Stimulated activated CD8-positive, alpha-beta memory T cell treated with anti-CD3 and anti-CD28 coated beads, Interleukin-12 subunit alpha, Interleukin-12 subunit beta, amount 100 ng/mL, for 1 hour (primary cell): ENCODE measurements around the gene RANBP1.
A peak's percentile ranks its signal among the peaks of the same experiment; 100 is the strongest.

Source experiments
- DNase-seq: peaks from one replicate; pipeline ENCODE4 v3.0.0-alpha.2; 2020; ENCODE audit warnings: low read depth

The RANBP1 gene

DNA sequence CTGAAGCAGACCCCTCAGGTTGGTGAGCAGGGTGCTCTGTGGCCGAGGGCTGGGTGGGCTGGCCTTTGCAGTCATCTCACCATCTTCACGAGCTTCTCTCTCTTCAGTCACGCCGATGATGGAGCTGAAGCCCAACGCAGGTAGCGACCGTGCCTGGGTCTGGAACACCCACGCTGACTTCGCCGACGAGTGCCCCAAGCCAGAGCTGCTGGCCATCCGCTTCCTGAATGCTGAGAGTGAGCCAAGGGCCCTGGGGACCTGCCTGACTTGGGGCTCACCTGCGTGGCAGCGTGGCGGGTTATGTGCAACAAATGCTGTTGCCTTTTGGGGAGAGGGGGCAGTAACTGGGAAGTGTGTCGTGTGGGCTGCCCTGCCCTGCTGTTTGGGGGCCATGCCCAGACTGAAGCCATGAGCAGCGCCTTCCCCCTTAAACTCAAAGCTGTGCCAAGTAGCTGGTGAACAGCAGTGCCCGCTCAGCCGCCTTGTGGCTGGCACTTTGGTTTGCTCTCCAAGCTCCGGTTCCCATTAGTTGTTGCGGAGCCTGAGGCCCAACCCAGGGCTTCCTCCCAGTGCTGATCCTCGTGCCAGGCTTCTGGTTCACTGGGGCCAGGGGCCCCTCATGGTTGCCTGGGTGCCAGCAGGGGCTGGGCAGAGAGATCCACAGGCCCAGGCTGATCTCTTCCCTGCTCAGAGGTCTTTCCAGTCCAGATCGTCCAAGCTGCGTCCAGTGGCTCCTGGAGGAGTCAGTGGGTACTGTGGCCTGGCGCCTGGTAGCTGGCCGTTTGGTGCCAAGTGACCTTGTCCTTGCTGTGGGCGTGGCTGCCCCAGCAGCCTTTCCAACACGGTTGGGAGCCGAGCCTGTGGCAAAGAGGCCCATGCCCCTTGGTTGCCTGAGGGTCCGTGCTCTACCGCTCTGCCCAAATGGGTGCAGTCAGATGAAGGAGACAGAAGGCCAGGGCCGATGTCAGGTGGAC, 9.6 kb downstream of the RANBP1 start:
- no peak for DNase-seq

DNA sequence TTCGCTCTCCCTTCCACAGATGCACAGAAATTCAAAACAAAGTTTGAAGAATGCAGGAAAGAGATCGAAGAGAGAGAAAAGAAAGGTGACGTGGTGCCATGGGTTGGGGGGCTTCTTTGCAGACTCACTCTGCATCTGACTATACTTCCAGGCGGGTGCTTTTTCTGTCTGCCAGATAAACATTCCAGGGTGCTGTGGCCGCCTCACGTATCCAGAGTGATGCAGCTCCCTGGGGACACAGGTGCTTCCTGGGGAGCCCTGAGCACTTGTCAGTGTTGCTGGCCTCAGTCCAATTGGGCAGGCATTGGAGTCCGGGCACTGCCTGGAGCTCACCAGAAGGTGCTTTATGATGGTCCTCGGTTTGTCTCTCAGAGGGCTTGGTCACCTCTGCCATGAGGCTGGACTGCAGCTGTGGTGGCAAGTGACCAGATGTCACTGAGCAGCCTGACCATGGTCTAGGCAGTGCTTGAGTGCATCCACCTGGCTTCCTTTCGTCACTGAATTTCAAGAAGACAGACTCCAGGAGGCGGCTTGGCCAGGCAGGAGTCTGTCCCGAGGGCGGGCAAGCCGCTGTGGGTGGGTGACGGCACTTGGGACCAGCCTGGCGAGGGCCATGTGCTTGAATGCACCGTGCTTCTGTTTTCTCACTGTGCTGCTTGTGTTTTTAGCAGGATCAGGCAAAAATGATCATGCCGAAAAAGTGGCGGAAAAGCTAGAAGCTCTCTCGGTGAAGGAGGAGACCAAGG, 10.6 kb downstream of the RANBP1 start:
- DNase-seq, result no peak

DNA sequence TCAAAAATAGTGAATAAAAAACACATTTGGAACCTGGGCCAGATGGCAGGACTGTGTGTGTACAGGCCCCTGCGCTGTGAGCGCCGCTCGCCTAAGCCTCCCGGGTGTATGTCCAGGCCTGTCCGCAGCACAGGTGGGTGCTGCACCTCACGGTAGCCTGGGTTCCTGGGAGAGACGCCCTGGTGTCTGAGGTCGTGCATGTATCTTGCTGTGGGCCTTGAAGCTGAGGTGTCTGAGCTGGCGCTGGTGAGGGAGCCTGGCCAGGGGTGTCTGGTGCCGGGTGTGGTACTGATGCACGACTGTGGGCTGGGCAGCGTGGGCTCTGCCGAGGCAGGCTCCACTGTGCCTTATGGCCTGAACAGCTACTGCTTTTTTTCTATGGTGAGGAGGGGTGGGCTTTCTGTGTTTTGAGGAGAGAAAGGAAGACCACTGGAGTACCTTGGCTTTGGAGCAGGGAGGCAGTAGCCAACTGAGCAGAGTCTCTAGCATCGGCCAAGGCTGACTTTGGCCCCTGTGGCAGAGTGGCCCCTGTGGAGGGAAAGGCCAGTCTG, 11.5 kb downstream of the RANBP1 start:
- no peak for DNase-seq

DNA sequence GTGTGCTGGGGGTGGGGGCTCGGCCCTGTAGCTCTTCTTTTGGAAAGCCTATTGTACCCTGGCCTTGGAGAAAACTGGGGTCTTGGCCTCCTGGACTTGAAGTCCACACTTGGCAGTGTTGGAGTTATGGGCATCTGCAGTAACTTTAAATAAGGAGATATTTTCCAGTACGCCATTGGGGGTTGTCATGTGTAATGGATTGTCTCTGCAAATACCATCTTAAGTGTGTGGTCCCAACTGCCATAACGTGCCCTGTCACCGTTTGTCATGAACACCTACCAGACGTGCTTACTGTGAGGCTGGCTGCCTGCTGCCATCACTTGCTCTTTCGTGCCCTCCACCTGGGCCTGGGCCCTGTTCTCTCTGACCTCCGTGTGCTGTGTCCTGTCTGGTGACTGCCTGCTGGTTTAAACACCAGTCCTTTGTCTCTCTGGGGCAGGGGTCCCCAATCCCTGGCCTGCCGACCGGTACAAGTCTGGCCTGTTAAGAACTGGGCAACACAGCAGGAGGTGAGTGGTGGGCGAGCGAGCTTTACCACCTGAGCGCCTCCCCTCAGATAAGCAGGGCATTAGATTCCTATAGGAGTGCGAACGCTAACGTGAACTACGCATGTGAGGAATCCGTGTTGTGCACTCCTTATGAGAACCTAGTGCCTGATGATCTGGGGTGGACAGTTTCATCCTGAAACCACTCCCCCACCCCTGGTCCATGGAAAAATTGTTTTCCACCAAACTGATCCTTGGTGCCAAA, 12.1 kb downstream of the RANBP1 start:
- no peak for DNase-seq

DNA sequence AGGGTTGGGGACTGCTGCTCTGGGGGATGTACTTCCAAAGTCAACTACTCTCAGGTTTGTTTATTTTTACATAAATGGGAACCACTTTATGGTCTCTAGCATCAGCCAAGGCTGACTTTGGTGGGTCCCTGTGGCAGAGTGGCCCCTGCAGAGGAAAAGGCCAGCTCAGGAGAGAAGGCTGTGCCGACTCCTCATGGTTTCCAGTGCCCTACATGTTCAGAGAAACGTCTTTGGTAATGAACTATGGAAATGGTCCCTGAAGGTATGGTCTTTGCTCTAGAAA, 12.7 kb downstream of the RANBP1 start:
- no peak for DNase-seq

DNA sequence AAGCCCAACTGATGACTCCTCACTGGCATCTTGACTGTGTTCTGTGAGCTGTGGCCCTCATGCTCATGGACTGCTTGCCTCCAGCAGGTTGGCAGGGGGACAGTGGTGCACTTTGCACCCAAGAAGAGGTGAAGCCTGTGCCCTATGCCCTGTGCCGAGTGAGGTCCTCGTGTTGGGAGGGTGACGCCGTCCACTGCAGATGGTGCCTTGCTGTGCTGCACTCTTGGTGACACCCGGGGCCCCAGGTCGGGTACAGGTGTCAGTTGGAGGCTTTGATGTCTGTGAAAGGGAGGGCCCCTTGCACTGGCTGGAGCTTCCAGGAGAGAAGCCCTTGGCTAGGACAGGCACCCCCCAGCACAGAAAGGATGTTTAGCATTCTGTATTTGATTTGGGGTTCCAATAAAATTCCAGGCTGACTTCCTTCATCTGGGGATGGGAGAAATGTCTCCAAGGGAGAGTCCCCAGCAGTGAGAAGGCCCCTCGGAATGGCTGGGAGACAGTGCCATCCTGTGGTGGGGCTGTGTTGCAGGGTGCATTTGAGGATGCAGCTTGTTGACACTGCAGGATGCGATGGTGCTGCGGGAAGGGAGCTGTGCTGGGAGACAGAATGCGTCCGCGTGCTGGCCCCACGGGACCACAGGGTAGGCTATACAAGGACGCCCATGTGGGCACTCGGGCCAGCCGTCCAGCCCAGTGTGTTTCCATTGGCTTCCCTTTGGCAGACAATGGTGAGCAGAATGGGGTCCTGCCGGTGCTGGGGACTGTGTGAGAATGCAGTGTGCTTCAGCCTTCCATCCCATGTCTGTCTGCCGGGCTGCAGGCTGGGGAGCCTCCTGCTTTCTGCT, 13.2 kb downstream of the RANBP1 start:
- DNase-seq, result peak; percentile 30

DNA sequence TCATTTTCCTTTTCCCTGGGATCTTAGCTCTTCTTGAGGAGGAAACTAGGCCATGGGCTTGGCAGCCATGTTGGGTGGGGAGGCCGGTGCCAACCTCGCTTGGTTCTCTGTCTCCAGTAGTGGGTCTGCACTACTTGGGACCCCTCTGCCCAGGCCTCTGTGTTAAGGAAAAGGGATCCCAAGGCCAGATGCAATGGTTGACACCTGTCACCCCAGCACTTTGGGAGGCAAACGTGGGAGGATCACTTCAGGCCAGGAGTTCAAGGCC, 13.8 kb downstream of the RANBP1 start:
- DNase-seq, result no peak

DNA sequence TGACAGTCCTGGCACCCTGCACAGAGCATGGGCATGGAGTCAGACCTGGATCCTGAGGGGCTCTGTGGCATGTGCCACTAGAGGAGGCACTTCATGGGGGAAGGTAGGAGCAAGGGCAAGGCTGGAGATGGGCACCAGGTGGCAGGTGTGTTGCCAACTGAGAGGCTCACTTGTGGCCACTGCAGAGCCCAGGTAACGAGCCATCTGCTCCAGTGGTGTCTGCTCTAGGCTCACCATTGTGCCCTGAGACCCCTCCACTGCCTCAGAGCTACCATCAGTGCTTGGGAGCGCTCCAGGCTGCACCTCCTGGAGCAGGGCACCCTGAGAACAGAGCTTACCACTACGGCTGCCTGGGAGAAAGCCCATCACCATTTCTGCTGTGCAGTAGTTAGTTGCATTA, 14.4 kb downstream of the RANBP1 start:
- no peak for DNase-seq

DNA sequence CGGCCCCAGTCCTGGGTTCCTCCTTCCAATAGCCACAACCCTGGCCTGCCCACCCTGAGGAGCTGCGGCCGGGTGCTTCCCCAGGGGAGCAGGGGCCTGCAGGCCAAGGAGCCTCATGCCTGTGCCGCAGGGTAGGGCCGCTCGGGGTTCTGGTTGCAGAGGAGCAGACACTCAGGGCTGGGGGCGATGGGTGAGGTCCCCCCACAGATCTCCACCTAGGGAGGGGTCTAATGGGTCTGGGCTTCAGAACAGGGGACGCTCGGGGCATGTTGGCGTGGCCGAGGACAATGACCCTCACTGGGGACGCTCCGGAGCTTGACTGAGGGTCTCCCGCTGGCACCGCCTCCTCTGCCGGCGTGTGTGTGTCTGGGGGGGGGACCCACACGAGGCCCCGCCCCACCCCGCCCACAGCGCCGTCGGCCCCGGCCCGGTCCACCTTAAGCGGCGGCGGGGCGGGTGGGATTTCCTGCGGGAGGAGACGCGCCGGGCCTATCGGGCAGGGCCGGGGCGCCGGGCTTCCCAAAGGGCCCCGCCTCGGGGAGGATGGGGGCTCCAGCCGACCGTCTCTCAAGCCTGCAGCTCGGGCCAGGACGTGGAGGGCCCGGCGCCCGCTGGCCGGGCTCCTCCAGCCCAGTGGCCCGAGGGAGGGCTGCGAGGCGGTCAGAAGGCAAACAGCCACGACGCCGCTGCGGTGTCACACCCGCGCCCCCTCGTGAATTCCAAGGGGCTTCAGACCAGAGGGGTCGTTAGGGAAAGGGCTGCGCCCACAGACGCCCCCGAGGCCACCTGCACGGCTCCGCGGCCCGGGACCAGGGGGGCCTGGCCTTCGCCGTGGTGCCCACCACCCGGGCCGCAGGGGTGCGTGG, 15.1 kb downstream of the RANBP1 start:
- peak; percentile 68 for DNase-seq

DNA sequence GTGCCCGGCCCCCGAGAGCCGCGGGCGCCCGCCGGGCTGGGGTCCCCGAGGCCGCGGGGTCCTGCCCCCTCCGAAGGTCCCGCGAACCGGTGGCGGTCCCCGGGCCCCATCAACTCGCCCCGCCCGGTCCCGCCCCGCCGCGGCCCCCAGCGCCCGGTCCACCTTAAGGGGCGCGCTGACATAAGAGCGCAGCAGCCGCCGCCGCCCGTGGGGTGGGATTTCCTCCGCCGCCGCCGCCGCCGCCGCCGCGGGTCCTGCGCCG, 15.6 kb downstream of the RANBP1 start, which contains the start of gene ZDHHC8:
Gene ZDHHC8, plus strand, starts transcription at position 208 of the 262 bp plus-strand sequence. CDS start 144 bp downstream, outside the sequence.
- no peak for DNase-seq

DNA sequence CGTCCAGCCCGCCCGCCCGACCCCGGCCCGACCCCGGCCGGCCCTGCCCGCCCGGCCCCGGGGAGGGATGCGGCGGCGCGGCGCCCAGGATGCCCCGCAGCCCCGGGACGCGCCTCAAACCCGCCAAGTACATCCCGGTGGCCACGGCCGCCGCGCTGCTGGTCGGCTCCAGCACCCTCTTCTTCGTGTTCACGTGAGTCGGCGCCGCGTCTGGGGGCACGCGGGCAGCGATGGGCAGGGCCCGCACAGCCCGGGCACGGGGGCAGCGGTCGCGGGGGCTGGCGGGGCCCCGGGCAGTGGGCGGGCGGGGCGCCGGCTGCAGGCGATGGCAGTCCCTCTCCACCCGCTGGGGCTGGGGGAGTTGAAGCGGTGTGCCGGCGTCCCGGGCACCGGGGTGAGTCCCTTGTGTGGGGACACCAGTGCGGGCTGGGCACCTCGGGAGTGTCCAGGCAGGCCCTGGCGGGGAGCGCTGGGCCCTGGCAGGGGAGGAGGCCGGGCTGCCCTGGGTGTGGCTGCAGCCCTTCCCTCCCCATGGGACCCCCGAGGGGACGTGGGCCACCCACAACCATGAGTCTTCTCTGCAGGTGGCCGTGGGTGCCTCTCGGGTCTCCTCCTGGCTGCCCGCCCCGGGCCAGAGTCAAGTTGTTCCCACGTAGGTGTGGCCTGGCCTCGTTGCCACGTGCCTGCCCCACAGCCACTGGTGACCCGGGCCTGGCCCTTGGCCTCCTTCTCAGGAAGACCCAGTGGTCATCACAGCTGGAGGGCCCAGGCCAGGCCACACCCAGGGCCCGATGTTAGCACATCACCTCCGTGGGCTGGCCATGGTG, 16.2 kb downstream of the RANBP1 start:
- no peak for DNase-seq

DNA sequence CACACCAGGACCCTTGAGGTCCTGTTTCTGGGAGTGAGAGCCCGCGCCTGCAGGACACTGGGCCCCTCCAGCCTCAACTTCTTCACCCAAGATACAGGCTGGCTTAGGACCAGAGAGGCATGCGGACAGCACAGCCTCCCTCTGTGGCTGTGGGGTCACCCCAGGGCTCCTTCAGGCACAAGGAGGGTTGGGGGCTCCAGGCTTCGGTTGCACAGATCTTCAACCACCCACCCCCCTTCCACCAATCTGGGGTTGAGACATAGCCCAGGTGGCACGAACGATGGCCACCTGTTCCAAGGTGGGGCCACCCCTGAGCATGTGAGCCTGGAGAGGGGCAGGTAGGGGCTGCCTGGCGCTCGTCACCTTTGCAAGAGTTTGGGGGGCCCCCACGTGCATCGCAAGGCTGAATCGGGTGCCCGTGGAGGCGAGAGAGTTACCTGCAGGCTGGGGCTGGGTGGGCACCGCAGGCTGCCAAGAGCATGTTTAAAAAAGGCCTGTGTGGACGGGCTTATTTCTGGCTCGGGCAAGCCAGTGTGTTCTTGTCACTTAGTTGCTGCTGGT, 16.9 kb downstream of the RANBP1 start:
- DNase-seq, result no peak

DNA sequence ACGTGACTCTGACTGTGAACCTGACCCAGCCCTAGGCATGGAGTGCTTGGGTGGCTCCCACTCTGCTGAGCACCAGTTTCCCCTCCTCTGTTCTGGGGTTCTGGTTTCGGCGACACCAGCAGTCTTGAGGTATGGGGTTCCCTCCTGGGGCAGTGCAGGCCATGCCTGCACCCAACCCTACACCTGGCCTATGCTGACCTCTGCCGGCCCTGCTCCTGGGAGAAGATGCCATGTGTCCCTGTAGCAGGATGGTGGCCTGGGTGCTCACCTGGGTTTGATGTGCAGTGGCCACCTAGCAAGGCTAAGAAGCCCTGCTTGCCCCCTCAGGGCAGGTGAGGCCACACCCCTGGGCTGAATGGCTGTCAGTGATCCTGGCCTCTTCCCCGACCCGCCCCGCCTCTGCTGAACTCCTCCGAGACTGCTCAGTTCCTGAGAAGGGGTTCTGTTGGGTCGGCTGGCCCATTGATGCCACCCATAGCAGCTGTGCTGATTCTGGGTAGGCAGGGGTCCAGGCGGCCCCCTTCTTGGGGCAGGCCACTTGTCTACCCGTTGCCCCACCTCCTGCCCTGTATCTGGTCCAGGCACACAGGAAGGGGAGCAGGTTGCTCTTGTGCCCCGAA, 18.1 kb downstream of the RANBP1 start:
- DNase-seq, result no peak

DNA sequence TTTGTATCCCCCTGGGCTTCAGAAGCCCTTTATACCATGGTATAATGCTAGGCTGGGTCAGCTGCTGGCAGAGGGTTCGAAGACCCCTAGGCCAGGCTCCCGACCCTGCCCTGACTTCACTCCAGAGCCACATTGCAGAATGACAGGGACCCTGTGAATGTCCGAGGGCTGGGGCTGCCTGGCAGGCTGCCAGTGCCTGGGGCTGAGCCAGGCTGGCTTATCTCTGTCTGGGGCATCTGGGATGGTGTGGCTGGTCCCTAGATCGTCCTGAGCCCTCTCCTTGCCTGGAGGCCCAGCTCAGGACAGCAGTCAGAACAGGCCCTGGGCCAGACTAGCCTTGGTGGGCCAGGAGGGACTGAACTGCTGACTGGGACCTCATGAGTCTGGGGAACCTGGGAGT, 19.4 kb downstream of the RANBP1 start:
- no peak for DNase-seq

DNA sequence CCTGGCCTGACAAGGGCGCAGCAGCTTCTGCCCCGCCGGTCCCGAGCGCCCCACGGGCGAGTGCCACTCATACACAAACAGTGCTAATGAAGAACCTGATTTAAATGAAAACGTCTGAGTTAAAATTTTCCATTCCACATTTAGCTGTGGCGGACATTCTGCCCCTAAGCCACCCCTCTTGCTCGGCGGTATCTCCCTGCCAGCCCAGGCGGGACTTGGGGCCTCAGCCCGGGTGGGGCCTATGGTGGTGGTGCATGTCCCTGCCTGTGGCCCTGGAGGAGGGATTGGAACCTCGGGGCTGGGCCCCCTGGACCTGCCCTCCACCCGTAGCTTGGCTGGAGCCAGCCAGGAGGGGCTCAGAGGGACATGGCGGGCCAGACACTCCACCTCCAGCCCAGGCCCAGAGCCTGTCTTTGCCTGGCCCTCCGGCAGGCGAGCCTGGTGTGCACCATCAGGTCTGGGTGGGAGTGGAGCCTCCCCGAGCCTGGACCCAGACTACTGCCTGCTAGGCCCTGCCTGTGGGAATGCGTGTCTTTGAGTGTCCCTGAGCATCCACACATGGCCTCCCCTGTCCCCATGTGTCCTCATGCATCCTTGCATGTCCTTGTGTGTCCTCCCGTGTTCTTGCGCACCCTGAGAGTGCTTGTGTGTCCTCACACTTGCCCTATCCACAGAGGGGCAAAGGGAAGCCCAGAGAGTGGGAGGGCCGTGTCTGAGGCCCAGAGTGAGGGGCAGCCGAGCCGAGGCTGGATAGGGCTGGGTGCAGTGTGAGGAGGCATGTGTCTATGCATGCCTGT, 20.1 kb downstream of the RANBP1 start:
- DNase-seq, result no peak

DNA sequence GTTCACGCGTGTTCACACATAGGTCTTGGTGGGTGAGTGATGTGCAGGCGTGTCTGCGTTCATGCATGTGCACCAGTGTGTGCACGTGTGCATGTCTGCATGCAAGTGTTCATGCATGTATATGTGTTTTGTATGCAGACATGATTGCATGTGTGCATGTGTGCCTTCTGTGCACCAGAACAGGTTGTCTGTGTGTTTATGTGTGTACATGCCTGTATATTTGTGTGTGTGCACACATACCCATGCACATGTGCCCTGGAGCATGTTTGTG, 20.6 kb downstream of the RANBP1 start:
- no peak for DNase-seq

DNA sequence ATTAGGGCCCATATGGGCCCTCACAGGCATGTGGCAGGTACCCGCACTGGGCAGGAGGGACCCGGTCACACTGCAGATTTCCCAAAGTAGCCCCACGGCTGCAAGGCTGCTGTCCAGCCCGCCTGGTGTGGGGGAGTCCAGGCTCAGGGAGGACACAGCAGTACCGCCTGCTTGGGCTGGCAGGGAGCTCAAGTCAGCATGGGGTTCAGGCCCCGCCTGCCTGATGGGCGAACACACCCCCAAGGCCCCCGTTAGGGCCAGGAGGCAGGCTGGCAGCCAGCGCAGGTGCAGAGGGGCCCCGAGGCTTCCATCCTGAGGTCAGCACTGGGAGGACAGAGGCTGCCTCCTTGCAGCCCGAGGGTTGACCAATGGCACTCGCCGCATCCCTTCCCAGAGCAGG, 21.2 kb downstream of the RANBP1 start:
- DNase-seq, result no peak

DNA sequence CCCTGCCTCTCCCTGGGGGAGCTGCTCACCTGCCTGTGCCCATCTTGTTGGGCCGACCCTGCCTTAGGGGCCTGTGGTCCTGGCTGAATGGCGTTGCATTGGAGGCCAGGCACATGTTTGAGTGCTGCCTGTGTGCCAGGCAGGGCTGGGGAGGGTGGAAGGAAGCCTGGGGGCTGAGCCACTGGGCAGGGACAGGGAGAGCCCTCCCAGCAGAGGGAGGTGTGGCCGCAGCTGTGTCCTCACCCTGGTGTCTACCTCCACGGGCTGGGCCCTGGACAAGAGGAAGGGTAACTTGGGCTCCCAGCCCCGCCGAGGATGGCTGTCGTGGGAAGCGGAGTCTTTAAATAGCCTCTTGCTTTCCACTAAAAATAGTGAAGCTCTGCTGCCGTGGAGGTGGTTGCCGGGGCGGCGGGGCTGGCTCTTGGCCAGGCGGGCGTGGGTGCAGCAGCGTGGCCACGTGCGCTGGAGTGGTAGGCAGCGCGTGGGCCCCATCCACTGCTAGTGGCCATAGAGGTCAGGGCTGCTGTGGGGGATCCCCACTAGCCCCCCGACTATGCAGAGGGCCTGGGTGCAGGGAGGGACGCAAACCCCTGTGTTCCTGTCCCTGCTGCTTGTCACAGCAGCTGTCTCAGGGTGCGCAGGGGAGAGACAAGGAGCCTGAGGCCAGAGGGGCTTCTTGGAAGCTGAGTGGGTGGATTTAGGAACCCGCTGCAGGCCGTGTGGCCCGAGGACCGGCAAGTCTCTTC, 21.9 kb downstream of the RANBP1 start:
- DNase-seq, result no peak
